Loucy (cell line): Measurements from ENCODE around the gene PRLHR.

Source experiments
- H2AFZ ChIP-seq: fragments of 200-600 bp; sonication (generic); 2 replicates; pipeline ENCODE4 v1.6.0; 2016; ENCODE audit warnings: antibody characterized with exemption, mild to moderate bottlenecking, low read length, moderate library complexity
- H3F3A ChIP-seq: fragments of 200-600 bp; 2 replicates; pipeline ENCODE4 v1.6.0; 2016; ENCODE audit warnings: antibody characterized with exemption, low read depth, mild to moderate bottlenecking
- H3K27me3 ChIP-seq: fragments of 200-600 bp; sonication (generic); 2 replicates; pipeline ENCODE4 v1.6.1; 2014; ENCODE audit warnings: low read length, mild to moderate bottlenecking; ENCODE audit not compliant: insufficient read depth, poor library complexity, severe bottlenecking
- H3K36me3 ChIP-seq: fragments of 200-600 bp; sonication (generic); 2 replicates; pipeline ENCODE4 v1.6.1; 2016; ENCODE audit warnings: low read length; ENCODE audit not compliant: insufficient read depth
- H3K4me1 ChIP-seq: fragments of 200-600 bp; sonication (generic); 2 replicates; pipeline ENCODE4 v1.5.1; 2014; ENCODE audit warnings: low read length, mild to moderate bottlenecking; ENCODE audit not compliant: insufficient read depth, poor library complexity, severe bottlenecking
- H3K4me2 ChIP-seq: fragments of 200-600 bp; sonication (generic); 2 replicates; pipeline ENCODE4 v1.6.0; 2014; ENCODE audit warnings: antibody characterized with exemption, low read length, low read depth, mild to moderate bottlenecking; ENCODE audit not compliant: poor library complexity, severe bottlenecking
- H3K4me3 ChIP-seq: fragments of 200-600 bp; sonication (generic); 2 replicates; pipeline ENCODE4 v1.5.1; 2014; ENCODE audit warnings: low read length, mild to moderate bottlenecking, mixed read lengths; ENCODE audit not compliant: poor library complexity, severe bottlenecking
- H3K79me2 ChIP-seq: fragments of 200-600 bp; sonication (generic); 2 replicates; pipeline ENCODE4 v1.6.1; 2014; ENCODE audit warnings: low read length; ENCODE audit not compliant: insufficient read depth
- H3K9ac ChIP-seq: fragments of 200-600 bp; sonication (generic); 2 replicates; pipeline ENCODE4 v1.6.0; 2014; ENCODE audit warnings: mild to moderate bottlenecking, low read depth, low read length, moderate library complexity; ENCODE audit not compliant: poor library complexity, severe bottlenecking
- H3K9me2 ChIP-seq: fragments of 200-600 bp; sonication (generic); replicated peaks from 2 replicates; pipeline ENCODE4 v1.6.1; 2016; ENCODE audit warnings: low read depth, low read length, mixed read lengths
- H3K9me3 ChIP-seq: fragments of 200-600 bp; sonication (generic); 2 replicates; pipeline ENCODE4 v1.6.1; 2014; ENCODE audit warnings: mild to moderate bottlenecking, antibody characterized with exemption, low read length, low read depth; ENCODE audit not compliant: insufficient read depth
- H4K20me1 ChIP-seq: fragments of 200-600 bp; sonication (generic); 2 replicates; pipeline ENCODE4 v1.6.0; 2014; ENCODE audit warnings: antibody characterized with exemption, low read length, mild to moderate bottlenecking; ENCODE audit not compliant: insufficient read depth, poor library complexity, severe bottlenecking
- CTCF ChIP-seq: fragments of 200-600 bp; sonication (generic); conservative IDR thresholded peaks from 2 replicates; pipeline ENCODE4 v1.5.1; 2014; ENCODE audit warnings: mild to moderate bottlenecking, antibody characterized with exemption, low read length
- EZH2phosphoT487 ChIP-seq: fragments of 200-600 bp; IDR thresholded peaks from 2 replicates; pipeline ENCODE4 v1.6.1; 2018; ENCODE audit warnings: antibody characterized with exemption, mild to moderate bottlenecking, moderate library complexity, borderline replicate concordance

The PRLHR gene

DNA sequence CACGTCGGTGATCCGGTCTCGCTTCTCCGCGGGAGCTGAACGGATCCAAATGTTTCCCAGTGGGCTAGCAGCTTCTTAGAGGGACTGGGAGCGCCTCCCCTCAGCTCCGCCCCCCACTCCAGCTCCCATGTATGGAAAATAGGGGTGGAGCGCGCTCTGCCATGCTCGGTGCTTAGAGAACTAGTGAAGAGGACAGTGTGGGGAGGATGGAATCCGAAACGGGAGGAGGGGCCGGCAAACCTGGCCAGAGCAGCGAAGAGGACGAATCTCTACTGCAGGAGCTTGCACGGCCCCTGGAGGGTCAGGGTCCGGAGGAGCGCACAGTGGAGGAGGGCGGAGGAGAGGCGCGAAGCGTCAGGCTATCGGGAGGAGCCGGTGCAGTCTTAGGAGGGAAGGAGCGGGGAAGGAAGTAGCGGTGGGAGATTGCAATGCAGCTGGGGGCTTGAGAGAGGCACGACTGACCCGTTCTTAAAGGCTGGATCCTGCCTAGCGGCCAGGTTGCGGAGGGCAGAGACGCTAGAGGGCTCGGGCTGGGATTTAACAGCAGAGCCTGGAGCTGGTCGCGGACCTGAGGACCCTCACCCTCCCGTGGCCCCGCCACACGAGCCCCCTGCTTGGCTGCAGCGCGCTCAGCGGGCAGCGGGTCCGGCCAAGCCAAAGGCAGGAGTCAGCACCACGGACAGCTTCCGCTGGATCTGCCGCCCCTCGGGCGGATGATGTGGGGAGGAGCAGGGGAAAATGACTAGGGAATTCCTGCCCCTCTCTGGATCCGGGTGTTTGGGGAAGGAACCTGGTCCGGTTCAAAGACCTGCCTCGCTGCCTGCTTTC is at the start of gene PRLHR:
TSS of gene PRLHR (minus strand) at position 51 of the 828 bp plus-strand sequence. CDS start 404 bp downstream, outside the sequence.
- Histone ChIP-seq H3K4me3 (no peak within 1 kb of the TSS), H2AFZ (no peak within 1 kb of the TSS)

GRCh38 chr10:118642228-118642627 is 46.8 kb upstream of the PRLHR start:
- Histone ChIP-seq H4K20me1 (no peaks in the 10 kb centered on the region), H3K9me3 (no peaks in the 10 kb centered on the region; the same call in 1 of the 2 replicates)

More for the DNA sequence above, at the start of gene PRLHR:
- H3K27me3 ChIP-seq: no peaks in the 10 kb centered on the region
- H3F3A ChIP-seq: no peaks in the 10 kb centered on the region
- H3K4me1 ChIP-seq: no peaks in the 10 kb centered on the region
- no peaks in the 10 kb centered on the region for H3K36me3 ChIP-seq
- no peak within 1 kb of the TSS for H3K4me2 ChIP-seq
- no peak within 1 kb of the TSS for H3K9ac ChIP-seq
- H3K9me3 ChIP-seq: no peaks in the 10 kb centered on the region
- H3K79me2 ChIP-seq: no peaks in the 10 kb centered on the region
- H4K20me1 ChIP-seq: no peaks in the 10 kb centered on the region
- TF ChIP-seq EZH2phosphoT487 (no peak), CTCF (no peak)
- no peaks in the 10 kb centered on the region for H3K9me2 ChIP-seq

DNA sequence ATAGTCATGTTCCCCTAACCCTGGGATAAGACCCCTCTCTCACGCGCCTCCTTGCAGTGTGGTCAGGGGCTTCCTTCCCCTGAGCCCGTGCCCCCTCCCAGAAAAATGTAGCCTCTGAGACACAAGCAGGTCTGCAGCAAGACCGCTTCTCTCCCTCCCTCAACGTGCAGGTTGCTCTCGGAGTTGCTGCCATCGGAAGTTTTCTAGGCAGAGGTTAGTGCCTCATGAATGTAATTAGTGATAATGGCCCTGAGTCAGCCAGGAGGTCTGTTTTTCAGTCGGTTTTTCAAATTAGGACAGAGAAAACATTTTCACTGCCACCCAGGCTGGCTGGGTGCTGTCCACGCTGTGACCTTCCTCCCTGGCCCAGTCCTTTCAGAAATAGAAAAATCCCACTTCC is 43.2 kb upstream of the PRLHR start:
- H2AFZ ChIP-seq: no peak overlapping the region
- H4K20me1 ChIP-seq: no peaks in the 10 kb centered on the region
- no peaks in the 10 kb centered on the region for H3K27me3 ChIP-seq

More at GRCh38 chr10:118642228-118642627, 46.8 kb upstream of the PRLHR start:
- Histone ChIP-seq H2AFZ (no peak overlapping the region), H3F3A (no peaks in the 10 kb centered on the region), H3K27me3 (no peaks in the 10 kb centered on the region), H3K4me2 (no peak overlapping the region), H3K4me3 (no peak overlapping the region), H3K79me2 (no peaks in the 10 kb centered on the region), H3K36me3 (no peaks in the 10 kb centered on the region), H3K9me2 (no peaks in the 10 kb centered on the region), H3K4me1 (no peaks in the 10 kb centered on the region), H3K9ac (no peak overlapping the region)
- TF ChIP-seq EZH2phosphoT487: no peak
- TF ChIP-seq CTCF: no peak

More for the DNA sequence above, 43.2 kb upstream of the PRLHR start:
- Histone ChIP-seq H3K4me1 (no peaks in the 10 kb centered on the region), H3K9ac (no peak overlapping the region), H3K36me3 (no peaks in the 10 kb centered on the region), H3K9me3 (no peaks in the 10 kb centered on the region; the same call in 1 of the 2 replicates), H3K9me2 (no peaks in the 10 kb centered on the region), H3K4me2 (no peak overlapping the region), H3K4me3 (no peak overlapping the region), H3K79me2 (no peaks in the 10 kb centered on the region), H3F3A (no peaks in the 10 kb centered on the region)
- no peak for TF ChIP-seq EZH2phosphoT487
- no peak for TF ChIP-seq CTCF
